Activated CD4-positive, CD25-positive, alpha-beta regulatory T cell (primary cell): ENCODE measurements around the gene ABCD3.
"Not testable (repeated sequence)": the region's sequence is repeated elsewhere in the genome, so short reads cannot be mapped to it uniquely, and the experiment has no call there.

Experiments
- DNase-seq, 4 experiments: peaks; one replicate each; lab custom pipeline; 2025; lab: John Stamatoyannopoulos, UW

Gene ABCD3

GRCh38 chr1:94413311-94413710 lies 4.9 kb upstream of the ABCD3 start:
- DNase-seq, result no peak

- no peak for DNase-seq
These were observed 1.1 kb upstream of the ABCD3 start for GRCh38 chr1:94416901-94417727.

GRCh38 chr1:94417728-94417977 lies 536 bp upstream of the ABCD3 start:
- no peak for DNase-seq

- DNase-seq, result peak in 2 of 4 experiments; percentile 19 to 20
These were observed 771 bp downstream of the ABCD3 start for GRCh38 chr1:94418664-94419655.

GRCh38 chr1:94422115-94422820 lies 4.1 kb downstream of the ABCD3 start:
- no peak for DNase-seq

GRCh38 chr1:94425821-94426484 lies 7.8 kb downstream of the ABCD3 start:
- no peak for DNase-seq

GRCh38 chr1:94426485-94426870 lies 8.3 kb downstream of the ABCD3 start:
- not testable (repeated sequence) for DNase-seq

GRCh38 chr1:94428441-94428840 lies 10.3 kb downstream of the ABCD3 start:
- DNase-seq, result no peak

GRCh38 chr1:94428927-94429528 lies 10.8 kb downstream of the ABCD3 start:
- DNase-seq, result not testable (repeated sequence)

- DNase-seq, result not testable (repeated sequence)
These were observed 11.9 kb downstream of the ABCD3 start for GRCh38 chr1:94430066-94430465.

GRCh38 chr1:94433866-94434265 lies 15.7 kb downstream of the ABCD3 start:
- no peak for DNase-seq

GRCh38 chr1:94434365-94435045 lies 16.3 kb downstream of the ABCD3 start:
- DNase-seq, result no peak

- no peak for DNase-seq
These were observed 20.6 kb downstream of the ABCD3 start for GRCh38 chr1:94438692-94439276.

- DNase-seq, result no peak
These were observed 21.9 kb downstream of the ABCD3 start for GRCh38 chr1:94440088-94440487.

- DNase-seq, result not testable (repeated sequence)
These were observed 24.9 kb downstream of the ABCD3 start for GRCh38 chr1:94443067-94443466.

- not testable (repeated sequence) for DNase-seq
These were observed 26.6 kb downstream of the ABCD3 start for GRCh38 chr1:94444819-94445218.

GRCh38 chr1:94445733-94446132 lies 27.5 kb downstream of the ABCD3 start:
- not testable (repeated sequence) for DNase-seq

GRCh38 chr1:94446177-94446576 lies 28.0 kb downstream of the ABCD3 start:
- DNase-seq, result not testable (repeated sequence)

GRCh38 chr1:94448741-94449140 lies 30.6 kb downstream of the ABCD3 start:
- DNase-seq, result not testable (repeated sequence)

GRCh38 chr1:94456736-94457135 lies 38.5 kb downstream of the ABCD3 start:
- no peak for DNase-seq
